NB4 (cell line): ENCODE data around the gene RARA.
A peak's percentile ranks its signal among the peaks of the same experiment; 100 is the strongest.

ENCODE experiments used
- CTCF ChIP-seq: IDR thresholded peaks from one replicate; pipeline ENCODE4 v1.5.1; 2012; ENCODE audit warnings: low read depth, low read length
- POLR2A ChIP-seq: IDR thresholded peaks from 2 replicates; pipeline ENCODE4 v1.6.1; 2011; ENCODE audit warnings: mild to moderate bottlenecking; ENCODE audit not compliant: insufficient read length; ENCODE audit errors: extremely low read depth

DNA sequence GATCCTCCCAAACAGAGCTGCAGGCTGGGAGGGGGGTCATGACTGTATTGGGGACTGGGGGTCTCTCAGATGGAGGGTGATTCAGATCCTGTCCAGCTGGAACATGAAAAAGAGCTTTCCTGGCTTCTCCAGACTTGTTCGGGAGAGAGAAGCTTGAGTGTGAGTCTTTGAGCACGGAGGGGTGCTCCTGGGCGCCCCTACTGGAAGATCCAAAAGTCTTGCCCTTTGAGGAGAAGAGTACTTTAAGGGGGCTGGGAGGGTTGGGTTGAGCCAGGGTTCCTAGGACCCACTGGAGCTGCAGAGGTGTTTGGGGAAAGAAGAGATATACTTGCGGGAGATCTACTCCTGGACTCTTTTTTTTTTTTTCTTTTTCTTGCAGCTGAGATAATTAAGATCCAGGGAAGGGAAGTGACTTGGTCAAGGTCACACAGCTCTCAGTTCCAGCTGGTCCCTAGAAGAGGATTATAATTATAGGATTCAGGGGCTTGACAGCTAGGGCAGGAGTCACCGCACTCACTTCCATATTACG lies 8.4 kb downstream of the RARA start:
- TF ChIP-seq CTCF (peak; percentile 65), POLR2A (no peak)
